Activated CD4-positive, alpha-beta memory T cell treated with anti-CD3 and anti-CD28 coated beads for 36 hours (primary cell): Measurements from ENCODE around the gene CLDN5. TPM values are rescaled to one million over a fixed set of nuclear protein-coding genes. Genes with fewer than 3 reads are reported as not detected.
A peak's percentile ranks its signal among the peaks of the same experiment; 100 is the strongest.

ENCODE experiments used
- CTCF ChIA-PET: fragments of 350-600 bp; sonication (Branson Sonifier 250); formaldehyde crosslinking; loops from one replicate; lab custom pipeline; 2021; ENCODE audit warnings: antibody characterized with exemption, inconsistent platforms; lab: Charles Lee
- POLR2A ChIA-PET: fragments of 350-600 bp; sonication (Branson Sonifier 250); formaldehyde crosslinking; loops from one replicate; lab custom pipeline; 2021; ENCODE audit warnings: antibody characterized with exemption; lab: Charles Lee
- DNase-seq: peaks from one replicate; pipeline ENCODE4 v3.0.0-alpha.2; 2020
- H3K27ac Mint-ChIP-seq: one replicate; pipeline ENCODE4 v1.8.0; 2021; ENCODE audit warnings: mixed read lengths
- H3K27me3 Mint-ChIP-seq: one replicate; pipeline ENCODE4 v1.8.0; 2021; ENCODE audit warnings: mixed read lengths
- H3K36me3 Mint-ChIP-seq: one replicate; pipeline ENCODE4 v1.8.0; 2021; ENCODE audit warnings: mixed read lengths
- H3K4me1 Mint-ChIP-seq: one replicate; pipeline ENCODE4 v1.8.0; 2021; ENCODE audit warnings: low read depth, mixed read lengths
- H3K4me3 Mint-ChIP-seq: one replicate; pipeline ENCODE4 v1.8.0; 2021; ENCODE audit warnings: mild to moderate bottlenecking, mixed read lengths
- H3K9me3 Mint-ChIP-seq: one replicate; pipeline ENCODE4 v1.8.0; 2021; ENCODE audit warnings: mixed read lengths
- intact Hi-C: fragments of 100-400 bp; cut with micrococcal nuclease; formaldehyde crosslinking; loops from one replicate; pipeline ENCODE4 v1.15.1; 2023
- total RNA-seq, 2 experiments: library from RNA; stranded (reverse); gene quantifications; one replicate each; pipeline ENCODE4 v1.2.3, GENCODE V29; 2021

CLDN5 gene, protein sequence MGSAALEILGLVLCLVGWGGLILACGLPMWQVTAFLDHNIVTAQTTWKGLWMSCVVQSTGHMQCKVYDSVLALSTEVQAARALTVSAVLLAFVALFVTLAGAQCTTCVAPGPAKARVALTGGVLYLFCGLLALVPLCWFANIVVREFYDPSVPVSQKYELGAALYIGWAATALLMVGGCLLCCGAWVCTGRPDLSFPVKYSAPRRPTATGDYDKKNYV
- total RNA-seq, result under 1 TPM; 0.17 to 0.31 TPM

GRCh38 chr22:19524170-19525115 lies at the start of gene CLDN5:
Gene CLDN5 (minus strand): TSS chr22:19524410. CDS start chr22:19524255, 155 bp downstream.
- no peak for DNase-seq
- ChIA-PET POLR2A (no interaction called here), CTCF (interaction anchor here (1.0 to 1.2 kb wide), 2 partner anchors 108 to 199 kb away, joined by 3 to 4 read pairs; partner anchors contain the start of gene GP1BB)
- peaks cover 32% of the 10 kb centered on the region for H3K27me3 Mint-ChIP-seq
- H3K4me3 Mint-ChIP-seq, result peak within 1 kb of the TSS; percentile 43
- intact Hi-C loops, result loop anchor here (5.0 kb wide), 1 partner anchor 108 kb away; no protein-coding TSS in a partner anchor
- H3K9me3 Mint-ChIP-seq, result no peaks in the 10 kb centered on the region
- H3K4me1 Mint-ChIP-seq, result peaks cover 17% of the 10 kb centered on the region
- peaks cover 7% of the 10 kb centered on the region for H3K36me3 Mint-ChIP-seq
- no peak within 1 kb of the TSS for H3K27ac Mint-ChIP-seq

- peaks cover 8% of the 10 kb centered on the region for H3K4me1 Mint-ChIP-seq
- no peak overlapping the region for H3K4me3 Mint-ChIP-seq
- intact Hi-C loops, result no loop called here
- no peak overlapping the region for H3K27ac Mint-ChIP-seq
- POLR2A ChIA-PET, result no interaction called here
- no peaks in the 10 kb centered on the region for H3K27me3 Mint-ChIP-seq
- DNase-seq, result no peak
- no peaks in the 10 kb centered on the region for H3K36me3 Mint-ChIP-seq
- CTCF ChIA-PET, result no interaction called here
- H3K9me3 Mint-ChIP-seq, result no peaks in the 10 kb centered on the region
These were observed 47.8 kb upstream of the CLDN5 start for GRCh38 chr22:19571995-19572394.

GRCh38 chr22:19571207-19571795 lies 47.1 kb upstream of the CLDN5 start:
- POLR2A ChIA-PET, result no interaction called here
- DNase-seq, result no peak
- Mint-ChIP-seq H3K4me3 (no peak overlapping the region), H3K4me1 (peaks cover 1% of the 10 kb centered on the region), H3K27me3 (no peaks in the 10 kb centered on the region), H3K27ac (no peak overlapping the region), H3K36me3 (no peaks in the 10 kb centered on the region), H3K9me3 (no peaks in the 10 kb centered on the region)
- intact Hi-C loops, result no loop called here
- CTCF ChIA-PET, result no interaction called here

DNA sequence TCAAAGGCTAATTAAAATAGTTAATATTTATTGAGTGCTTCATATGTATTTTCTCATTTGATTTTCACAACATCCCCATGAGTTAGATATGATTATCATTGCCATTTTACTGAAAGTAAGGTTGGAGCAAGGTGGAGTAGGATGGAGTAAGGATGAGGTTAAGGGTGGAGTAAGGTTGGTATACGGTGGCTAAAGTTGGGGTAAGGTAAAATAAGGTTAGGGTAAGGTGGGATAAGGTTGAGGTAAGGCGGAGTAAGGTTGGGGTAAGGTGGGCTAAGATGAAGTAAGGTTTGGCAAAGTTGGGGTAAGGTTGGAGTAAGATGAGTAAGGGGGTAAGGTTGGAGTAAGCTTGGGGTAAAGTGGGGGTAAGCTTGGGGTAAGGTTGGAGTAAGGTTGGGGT lies 45.8 kb upstream of the CLDN5 start:
- no peak overlapping the region for H3K4me3 Mint-ChIP-seq
- H3K4me1 Mint-ChIP-seq, result peaks cover 3% of the 10 kb centered on the region
- H3K27me3 Mint-ChIP-seq, result no peaks in the 10 kb centered on the region
- POLR2A ChIA-PET, result no interaction called here
- CTCF ChIA-PET, result no interaction called here
- H3K9me3 Mint-ChIP-seq, result no peaks in the 10 kb centered on the region
- intact Hi-C loops, result no loop called here
- no peak overlapping the region for H3K27ac Mint-ChIP-seq
- DNase-seq, result no peak
- H3K36me3 Mint-ChIP-seq, result no peaks in the 10 kb centered on the region

GRCh38 chr22:19569276-19569640 lies 45.0 kb upstream of the CLDN5 start:
- no peaks in the 10 kb centered on the region for H3K36me3 Mint-ChIP-seq
- DNase-seq, result no peak
- no peaks in the 10 kb centered on the region for H3K9me3 Mint-ChIP-seq
- intact Hi-C loops, result no loop called here
- CTCF ChIA-PET, result interaction anchor here (1.3 kb wide), 1 partner anchor 60 kb away, joined by 4 read pairs; no protein-coding TSS in a partner anchor
- H3K27ac Mint-ChIP-seq, result no peak overlapping the region
- POLR2A ChIA-PET, result no interaction called here
- no peak overlapping the region for H3K4me3 Mint-ChIP-seq
- peaks cover 3% of the 10 kb centered on the region for H3K4me1 Mint-ChIP-seq
- no peaks in the 10 kb centered on the region for H3K27me3 Mint-ChIP-seq

GRCh38 chr22:19568337-19569275 lies 44.4 kb upstream of the CLDN5 start:
- H3K27me3 Mint-ChIP-seq, result no peaks in the 10 kb centered on the region
- intact Hi-C loops, result no loop called here
- no peaks in the 10 kb centered on the region for H3K9me3 Mint-ChIP-seq
- no peak overlapping the region for H3K27ac Mint-ChIP-seq
- DNase-seq, result no peak
- no peaks in the 10 kb centered on the region for H3K36me3 Mint-ChIP-seq
- no peak overlapping the region for H3K4me3 Mint-ChIP-seq
- ChIA-PET CTCF (interaction anchor here (1.3 kb wide), 1 partner anchor 61 kb away, joined by 4 read pairs; no protein-coding TSS in a partner anchor), POLR2A (no interaction called here)
- peaks cover 3% of the 10 kb centered on the region for H3K4me1 Mint-ChIP-seq

GRCh38 chr22:19567157-19568009 lies 43.2 kb upstream of the CLDN5 start:
- DNase-seq, result no peak
- Mint-ChIP-seq H3K4me3 (no peak overlapping the region), H3K9me3 (no peaks in the 10 kb centered on the region), H3K27ac (no peak overlapping the region), H3K36me3 (no peaks in the 10 kb centered on the region), H3K27me3 (no peaks in the 10 kb centered on the region), H3K4me1 (peaks cover 3% of the 10 kb centered on the region)
- intact Hi-C loops, result no loop called here
- ChIA-PET POLR2A (no interaction called here), CTCF (no interaction called here)

DNA sequence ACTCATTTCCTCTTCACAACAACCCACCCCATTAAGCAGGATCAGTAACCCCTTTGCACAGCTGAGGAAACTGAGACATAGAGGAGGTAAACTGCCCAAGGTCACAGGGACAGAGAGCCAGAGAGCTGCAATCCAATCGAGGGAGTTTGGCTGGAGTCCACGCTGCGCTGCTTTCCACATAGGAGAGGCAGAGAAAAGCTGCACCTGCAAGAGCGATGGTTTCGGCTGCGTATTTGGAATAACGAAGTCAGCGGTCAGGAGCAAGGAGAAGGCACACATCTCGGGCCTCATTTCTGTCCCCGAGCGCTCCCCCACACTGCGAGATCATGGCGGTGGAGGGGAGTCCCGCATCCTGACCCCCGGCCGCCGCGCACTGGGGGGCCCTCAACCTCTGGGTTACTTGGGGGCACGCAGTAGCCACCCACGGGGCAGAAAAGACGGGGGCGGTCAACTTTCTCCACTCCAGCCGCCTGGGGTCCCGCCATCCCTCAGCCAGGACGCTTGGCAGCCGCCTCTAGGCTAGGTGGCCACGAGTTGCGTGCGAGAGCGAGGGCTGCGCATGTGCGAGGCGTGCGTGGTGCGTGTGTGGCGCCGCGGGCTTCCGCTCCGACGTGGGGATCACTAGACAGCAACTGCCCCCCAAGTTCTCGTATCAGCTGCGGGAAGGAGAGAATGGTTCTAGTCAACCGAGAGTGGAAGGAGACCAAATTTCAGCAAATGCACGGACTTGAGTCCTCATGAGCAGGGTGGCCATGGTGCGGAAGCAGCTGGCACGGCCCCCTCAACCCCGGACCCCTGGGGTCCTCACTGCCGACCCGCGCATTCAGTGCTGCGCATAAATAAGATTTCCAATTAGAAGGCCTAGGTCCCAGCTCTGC lies 42.3 kb upstream of the CLDN5 start:
- intact Hi-C loops, result no loop called here

DNA sequence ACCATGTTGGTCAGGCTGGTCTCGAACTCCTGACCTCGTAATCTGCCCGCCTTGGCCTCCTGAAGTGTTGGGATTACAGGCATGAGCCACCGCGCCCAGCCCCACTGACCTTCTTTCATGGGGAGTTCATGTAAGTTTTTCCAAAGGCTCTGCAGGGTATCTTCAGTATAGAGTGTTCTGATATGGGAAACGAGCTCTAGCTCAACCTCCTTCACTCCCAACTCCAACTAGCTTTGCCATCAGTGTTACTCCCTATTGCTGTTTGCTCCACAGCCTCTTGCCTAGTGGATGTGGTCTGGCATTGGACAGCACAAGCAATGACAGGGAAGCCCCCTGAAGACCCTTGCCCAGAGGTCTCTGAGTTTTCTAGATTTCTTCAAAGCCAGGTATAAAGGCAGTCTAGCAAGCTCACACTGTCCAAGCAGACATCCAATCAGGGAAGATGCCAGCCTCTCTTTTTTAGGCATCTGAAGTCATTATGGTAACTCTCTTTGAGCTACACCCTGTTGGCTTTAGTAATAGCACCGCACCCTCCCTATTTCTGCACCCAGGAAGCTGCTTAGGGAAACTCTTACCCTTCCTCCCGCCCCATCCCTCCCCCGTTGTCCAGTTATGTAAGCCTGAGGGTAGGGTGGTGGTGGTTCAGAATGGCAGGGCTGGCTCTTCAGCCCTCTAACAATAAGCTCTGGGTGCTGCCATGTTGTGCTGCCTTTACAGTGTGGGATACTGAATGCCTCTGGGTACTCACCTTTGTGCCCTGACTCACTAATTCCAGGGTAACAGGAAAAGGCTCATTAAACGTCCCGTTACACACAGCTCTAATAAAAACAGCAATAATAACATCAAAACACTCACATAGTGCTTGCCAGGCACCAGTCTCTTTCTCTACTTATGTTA lies 41.4 kb upstream of the CLDN5 start:
- POLR2A ChIA-PET, result no interaction called here
- no peak for DNase-seq
- CTCF ChIA-PET, result interaction anchor here (0.8 to 2.3 kb wide), 2 partner anchors 64 to 67 kb away, joined by 3 to 8 read pairs; no protein-coding TSS in a partner anchor
- peaks cover 3% of the 10 kb centered on the region for H3K4me1 Mint-ChIP-seq
- intact Hi-C loops, result no loop called here
- H3K27ac Mint-ChIP-seq, result no peak overlapping the region
- H3K4me3 Mint-ChIP-seq, result no peak overlapping the region
- no peaks in the 10 kb centered on the region for H3K9me3 Mint-ChIP-seq
- no peaks in the 10 kb centered on the region for H3K36me3 Mint-ChIP-seq
- no peaks in the 10 kb centered on the region for H3K27me3 Mint-ChIP-seq

More for the DNA sequence above, 42.3 kb upstream of the CLDN5 start:
- Mint-ChIP-seq H3K27ac (no peak overlapping the region), H3K27me3 (no peaks in the 10 kb centered on the region), H3K4me1 (peaks cover 3% of the 10 kb centered on the region), H3K4me3 (no peak overlapping the region), H3K9me3 (no peaks in the 10 kb centered on the region), H3K36me3 (no peaks in the 10 kb centered on the region)
- ChIA-PET POLR2A (no interaction called here), CTCF (interaction anchor here (2.3 kb wide), 1 partner anchor 63 kb away, joined by 8 read pairs; no protein-coding TSS in a partner anchor)
- no peak for DNase-seq
